Metanephros (tissue), 1 donor: ENCODE measurements around the gene TMEM143. TPM values are rescaled to one million over a fixed set of nuclear protein-coding genes. Genes with fewer than 3 reads are reported as not detected.

Source experiments
- total RNA-seq: library from RNA; depleted of rRNA; stranded (reverse); fragments of >200 nt; gene quantifications from one replicate; pipeline ENCODE4 v1.2.3, GENCODE V29; 2014

Gene TMEM143
- 17.9 TPM for total RNA-seq

GRCh38 chr19:48363810-48364597 lies at the start of gene TMEM143, which contains the start of gene SYNGR4:
TMEM143 (minus strand) TSS chr19:48363940; CDS start chr19:48363920, 20 bp downstream.
SYNGR4 (plus strand) TSS chr19:48364367; CDS start chr19:48365843, 1,476 bp downstream.

GRCh38 chr19:48393559-48394330 lies 30.0 kb upstream of the TMEM143 start, which contains the start of gene GRIN2D:
GRIN2D (plus strand) TSS chr19:48393668; CDS start chr19:48398393, 4,725 bp downstream.

GRCh38 chr19:48391100-48392005 lies 27.6 kb upstream of the TMEM143 start, which contains the start of gene KDELR1:
KDELR1 (minus strand) TSS chr19:48391551; CDS start chr19:48391358, 193 bp downstream.

GRCh38 chr19:48325265-48325910 lies 38.4 kb downstream of the TMEM143 start, which contains the start of gene EMP3:
EMP3 (plus strand) TSS chr19:48325552; CDS start chr19:48326845, 1,293 bp downstream.

Other genes with a start within 250 kb of the TMEM143 start
- 54.3 TPM for gene LIG1, start 193.6 kb downstream of the TMEM143 start, total RNA-seq
- 9.8 TPM for gene ZSWIM9, start 193.3 kb downstream of the TMEM143 start, total RNA-seq
- gene CARD8, start 108.0 kb downstream of the TMEM143 start, total RNA-seq, result 57.4 TPM
- 7.4 TPM for gene ZNF114, start 93.9 kb downstream of the TMEM143 start, total RNA-seq
- 31.5 TPM for gene EMP3, start 38.4 kb downstream of the TMEM143 start, total RNA-seq
- not detected for gene SYNGR4, start 427 bp upstream of the TMEM143 start, total RNA-seq
- gene KDELR1, start 27.6 kb upstream of the TMEM143 start, total RNA-seq, result 113 TPM
- gene GRIN2D, start 29.7 kb upstream of the TMEM143 start, total RNA-seq, result 0.99 TPM
- 20.8 TPM for gene GRWD1, start 82.0 kb upstream of the TMEM143 start, total RNA-seq
- 1.2 TPM for gene KCNJ14, start 91.6 kb upstream of the TMEM143 start, total RNA-seq
- gene CYTH2, start 105.4 kb upstream of the TMEM143 start, total RNA-seq, result 52.6 TPM
- 1.9 TPM for gene LMTK3, start 147.9 kb upstream of the TMEM143 start, total RNA-seq
- not detected for gene SULT2B1, start 188.2 kb upstream of the TMEM143 start, total RNA-seq
- not detected for gene SPACA4, start 242.8 kb upstream of the TMEM143 start, total RNA-seq